Astrocyte (in vitro differentiated cells and primary cell): ENCODE measurements around the gene ANTXR1.

Source experiments
- EZH2 ChIP-seq: IDR thresholded peaks from 2 replicates; pipeline ENCODE4 v1.6.1; 2012; ENCODE audit warnings: mild to moderate bottlenecking, low read length, inconsistent platforms; ENCODE audit not compliant: insufficient read depth
- TF ChIP-seq, protein P1 (sequence below): IDR thresholded peaks from 2 replicates; pipeline ENCODE4 v1.5.1; 2011; ENCODE audit warnings: low read depth, mild to moderate bottlenecking, inconsistent platforms, low read length, moderate library complexity; ENCODE audit not compliant: insufficient read depth

DNA sequence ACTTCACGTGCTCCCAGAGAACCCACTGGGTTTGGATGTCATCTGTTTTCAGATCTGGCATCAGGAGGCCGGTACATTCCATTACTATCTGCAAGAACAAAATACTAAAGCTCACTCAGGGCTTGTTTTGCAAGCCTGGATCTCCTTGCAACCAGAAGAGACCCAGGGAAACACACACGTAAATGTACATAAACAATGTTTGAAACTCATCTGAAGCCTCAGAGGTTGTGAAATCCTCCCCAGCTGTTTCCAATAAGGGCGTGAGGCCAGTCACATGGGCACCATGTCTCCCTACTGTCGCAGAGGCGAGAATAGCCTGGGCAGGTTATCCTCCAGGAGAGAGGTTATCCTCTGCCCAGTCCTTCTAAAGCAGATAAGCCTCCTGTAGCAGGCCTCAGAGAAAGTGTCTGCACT, 187.1 kb downstream of the ANTXR1 start:
- TF ChIP-seq EZH2: no peak
- TF ChIP-seq, protein P1, sequence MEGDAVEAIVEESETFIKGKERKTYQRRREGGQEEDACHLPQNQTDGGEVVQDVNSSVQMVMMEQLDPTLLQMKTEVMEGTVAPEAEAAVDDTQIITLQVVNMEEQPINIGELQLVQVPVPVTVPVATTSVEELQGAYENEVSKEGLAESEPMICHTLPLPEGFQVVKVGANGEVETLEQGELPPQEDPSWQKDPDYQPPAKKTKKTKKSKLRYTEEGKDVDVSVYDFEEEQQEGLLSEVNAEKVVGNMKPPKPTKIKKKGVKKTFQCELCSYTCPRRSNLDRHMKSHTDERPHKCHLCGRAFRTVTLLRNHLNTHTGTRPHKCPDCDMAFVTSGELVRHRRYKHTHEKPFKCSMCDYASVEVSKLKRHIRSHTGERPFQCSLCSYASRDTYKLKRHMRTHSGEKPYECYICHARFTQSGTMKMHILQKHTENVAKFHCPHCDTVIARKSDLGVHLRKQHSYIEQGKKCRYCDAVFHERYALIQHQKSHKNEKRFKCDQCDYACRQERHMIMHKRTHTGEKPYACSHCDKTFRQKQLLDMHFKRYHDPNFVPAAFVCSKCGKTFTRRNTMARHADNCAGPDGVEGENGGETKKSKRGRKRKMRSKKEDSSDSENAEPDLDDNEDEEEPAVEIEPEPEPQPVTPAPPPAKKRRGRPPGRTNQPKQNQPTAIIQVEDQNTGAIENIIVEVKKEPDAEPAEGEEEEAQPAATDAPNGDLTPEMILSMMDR: no peak
